ENCODE results near the gene ZNF587B. TPM values are rescaled to one million over a fixed set of nuclear protein-coding genes. Genes with fewer than 3 reads are reported as not detected.
"Not testable (repeated sequence)": the region's sequence is repeated elsewhere in the genome, so short reads cannot be mapped to it uniquely, and the experiment has no call there.

The ZNF587B gene
- total RNA-seq, 1 donor from 2014 or later: 24.5 TPM

GRCh38 chr19:57800696-57801095, 29.4 kb upstream of the ZNF587B start:
- TF ChIP-seq, protein P1, sequence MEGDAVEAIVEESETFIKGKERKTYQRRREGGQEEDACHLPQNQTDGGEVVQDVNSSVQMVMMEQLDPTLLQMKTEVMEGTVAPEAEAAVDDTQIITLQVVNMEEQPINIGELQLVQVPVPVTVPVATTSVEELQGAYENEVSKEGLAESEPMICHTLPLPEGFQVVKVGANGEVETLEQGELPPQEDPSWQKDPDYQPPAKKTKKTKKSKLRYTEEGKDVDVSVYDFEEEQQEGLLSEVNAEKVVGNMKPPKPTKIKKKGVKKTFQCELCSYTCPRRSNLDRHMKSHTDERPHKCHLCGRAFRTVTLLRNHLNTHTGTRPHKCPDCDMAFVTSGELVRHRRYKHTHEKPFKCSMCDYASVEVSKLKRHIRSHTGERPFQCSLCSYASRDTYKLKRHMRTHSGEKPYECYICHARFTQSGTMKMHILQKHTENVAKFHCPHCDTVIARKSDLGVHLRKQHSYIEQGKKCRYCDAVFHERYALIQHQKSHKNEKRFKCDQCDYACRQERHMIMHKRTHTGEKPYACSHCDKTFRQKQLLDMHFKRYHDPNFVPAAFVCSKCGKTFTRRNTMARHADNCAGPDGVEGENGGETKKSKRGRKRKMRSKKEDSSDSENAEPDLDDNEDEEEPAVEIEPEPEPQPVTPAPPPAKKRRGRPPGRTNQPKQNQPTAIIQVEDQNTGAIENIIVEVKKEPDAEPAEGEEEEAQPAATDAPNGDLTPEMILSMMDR (IDR thresholded peaks at IDR 0.05; ENCODE audit: unreplicated experiment): no peak
- Mint-ChIP-seq H3K36me3 (ENCODE audit: low read depth, unreplicated experiment) (peaks cover 11% of the 10 kb centered on the region), H3K9me3 (ENCODE audit: unreplicated experiment) (no peaks in the 10 kb centered on the region), H3K27ac (ENCODE audit: unreplicated experiment) (peak overlapping the region; percentile 95), H3K4me3 (ENCODE audit: unreplicated experiment) (peak overlapping the region; percentile 43), H3K27me3 (ENCODE audit: unreplicated experiment) (peaks cover 6% of the 10 kb centered on the region), H3K4me1 (ENCODE audit: unreplicated experiment) (peaks cover 58% of the 10 kb centered on the region)
- DNase-seq (ENCODE audit: low spot score): no peak

DNA sequence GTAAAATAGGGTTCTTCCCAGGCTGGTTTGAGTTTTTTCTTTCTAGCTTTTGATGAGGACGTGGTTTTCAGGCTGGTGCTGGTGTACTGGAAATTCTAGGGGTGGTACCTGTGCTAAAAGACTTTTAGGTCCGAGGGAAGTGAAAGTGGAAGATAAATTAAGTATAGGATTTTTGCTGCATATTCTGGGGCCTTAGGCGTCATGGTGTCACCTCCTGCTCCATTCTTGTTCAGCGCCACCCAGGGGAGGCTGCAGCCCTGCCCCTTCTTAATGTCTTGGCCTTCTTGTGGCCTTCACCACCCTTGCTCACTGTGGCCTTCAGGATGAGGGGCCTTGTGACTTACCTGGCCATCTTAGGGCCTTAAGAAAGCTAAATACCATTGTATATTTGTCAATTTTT, 27.8 kb upstream of the ZNF587B start:
- Mint-ChIP-seq H3K4me1 (ENCODE audit: unreplicated experiment) (peaks cover 64% of the 10 kb centered on the region), H3K36me3 (ENCODE audit: low read depth, unreplicated experiment) (peaks cover 16% of the 10 kb centered on the region), H3K9me3 (ENCODE audit: unreplicated experiment) (no peaks in the 10 kb centered on the region), H3K27ac (ENCODE audit: unreplicated experiment) (peak overlapping the region; percentile 95), H3K27me3 (ENCODE audit: unreplicated experiment) (peaks cover 6% of the 10 kb centered on the region), H3K4me3 (ENCODE audit: unreplicated experiment) (peak overlapping the region; percentile 65)
- TF ChIP-seq, protein P1 (IDR thresholded peaks at IDR 0.05; ENCODE audit: unreplicated experiment): no peak
- no peak for DNase-seq (ENCODE audit: low spot score)

GRCh38 chr19:57803265-57803593, 26.9 kb upstream of the ZNF587B start:
- Mint-ChIP-seq H3K36me3 (ENCODE audit: low read depth, unreplicated experiment) (peaks cover 21% of the 10 kb centered on the region), H3K9me3 (ENCODE audit: unreplicated experiment) (no peaks in the 10 kb centered on the region), H3K27ac (ENCODE audit: unreplicated experiment) (peak overlapping the region; percentile 98), H3K4me1 (ENCODE audit: unreplicated experiment) (peaks cover 62% of the 10 kb centered on the region), H3K4me3 (ENCODE audit: unreplicated experiment) (peak overlapping the region; percentile 87), H3K27me3 (ENCODE audit: unreplicated experiment) (peaks cover 6% of the 10 kb centered on the region)
- DNase-seq (ENCODE audit: low spot score): no peak
- TF ChIP-seq, protein P1 (IDR thresholded peaks at IDR 0.05; ENCODE audit: unreplicated experiment): no peak

DNA sequence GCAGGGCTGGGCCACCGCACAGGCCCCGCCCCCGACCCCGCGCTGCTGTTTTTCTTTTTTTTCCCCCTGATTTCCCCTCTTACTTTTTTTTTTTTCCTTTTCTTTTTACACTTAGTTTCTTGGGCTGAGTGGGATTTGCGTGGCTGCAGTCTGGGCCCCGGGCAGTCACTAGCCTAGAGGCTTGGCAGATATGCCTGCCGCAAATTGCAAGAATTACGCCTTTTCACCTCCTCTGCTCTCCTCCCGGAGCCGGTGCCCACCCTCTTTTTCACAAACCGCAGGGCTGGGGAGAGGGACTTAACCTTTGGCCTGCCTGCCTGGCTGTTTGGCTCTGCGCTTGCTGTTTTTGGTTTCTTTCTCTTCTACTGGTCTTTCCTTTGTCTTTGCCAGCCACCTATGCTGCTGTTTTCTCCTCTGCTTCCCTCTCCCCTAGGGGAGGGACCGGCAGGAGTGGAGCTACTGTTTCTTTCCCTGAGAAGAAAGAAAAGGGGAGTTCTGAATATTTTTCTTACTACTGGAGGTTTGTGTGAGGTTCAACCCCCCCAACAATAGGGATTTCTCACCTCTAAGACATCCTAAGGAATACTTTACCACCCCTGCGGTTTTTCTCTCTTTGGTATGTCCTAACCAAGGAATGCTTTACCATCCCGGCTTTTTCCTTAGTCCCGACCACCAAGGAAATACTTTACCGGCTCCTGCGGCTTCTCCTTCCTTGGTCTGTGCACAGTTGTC, 26.3 kb upstream of the ZNF587B start:
- Mint-ChIP-seq H3K4me3 (ENCODE audit: unreplicated experiment) (peak overlapping the region; percentile 87), H3K36me3 (ENCODE audit: low read depth, unreplicated experiment) (peaks cover 21% of the 10 kb centered on the region), H3K27ac (ENCODE audit: unreplicated experiment) (peak overlapping the region; percentile 98), H3K27me3 (ENCODE audit: unreplicated experiment) (peaks cover 6% of the 10 kb centered on the region), H3K4me1 (ENCODE audit: unreplicated experiment) (peaks cover 60% of the 10 kb centered on the region), H3K9me3 (ENCODE audit: unreplicated experiment) (no peaks in the 10 kb centered on the region)
- peak; percentile 53 for DNase-seq (ENCODE audit: low spot score)
- TF ChIP-seq, protein P1 (IDR thresholded peaks at IDR 0.05; ENCODE audit: unreplicated experiment): no peak

GRCh38 chr19:57807541-57807940, 22.6 kb upstream of the ZNF587B start:
- Mint-ChIP-seq H3K4me1 (ENCODE audit: unreplicated experiment) (peaks cover 43% of the 10 kb centered on the region), H3K27me3 (ENCODE audit: unreplicated experiment) (peaks cover 5% of the 10 kb centered on the region), H3K27ac (ENCODE audit: unreplicated experiment) (no peak overlapping the region), H3K36me3 (ENCODE audit: low read depth, unreplicated experiment) (peaks cover 19% of the 10 kb centered on the region), H3K4me3 (ENCODE audit: unreplicated experiment) (peak overlapping the region; percentile 5), H3K9me3 (ENCODE audit: unreplicated experiment) (no peaks in the 10 kb centered on the region)
- TF ChIP-seq, protein P1 (IDR thresholded peaks at IDR 0.05; ENCODE audit: unreplicated experiment): no peak
- DNase-seq (ENCODE audit: low spot score): no peak

DNA sequence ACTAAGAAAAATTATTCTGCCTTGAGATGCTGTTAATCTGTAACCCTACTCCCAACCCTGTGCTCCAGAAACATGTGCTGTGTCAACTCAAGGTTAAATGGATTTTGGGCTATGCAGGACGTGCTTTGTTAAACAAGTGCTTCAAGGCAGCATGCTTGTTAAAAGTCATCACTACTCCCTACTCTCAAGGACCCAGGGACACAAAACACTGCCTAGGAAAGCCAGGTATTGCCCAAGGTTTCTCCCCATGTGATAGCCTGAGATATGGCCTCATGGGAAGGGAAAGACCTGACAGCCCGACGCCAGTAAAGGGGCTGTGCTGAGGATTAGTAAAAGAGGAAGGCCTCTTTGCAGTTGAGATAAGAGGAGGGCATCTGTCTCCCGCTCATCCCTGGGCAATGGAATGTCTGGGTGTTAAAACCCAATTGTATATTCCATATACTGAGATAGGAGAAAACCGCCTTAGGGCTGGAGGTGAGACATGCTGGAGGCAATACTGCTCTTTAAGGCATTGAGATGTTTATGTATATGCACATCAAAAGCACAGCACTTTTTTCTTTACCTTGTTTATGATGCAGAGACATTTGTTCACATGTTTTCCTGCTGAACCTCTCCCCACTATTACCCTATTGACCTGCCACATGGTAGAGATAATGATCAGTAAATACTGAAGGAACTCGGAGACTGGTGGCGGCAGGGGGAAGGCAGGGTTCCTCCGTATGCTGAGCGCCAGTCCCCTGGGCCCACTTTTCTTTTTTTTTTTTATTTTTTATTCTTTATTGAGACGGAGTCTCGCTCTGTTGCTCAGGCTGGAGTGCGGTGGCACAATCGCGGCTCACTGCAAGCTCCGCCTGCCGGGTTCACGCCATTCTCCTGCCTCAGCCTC, 19.4 kb upstream of the ZNF587B start:
- H3K9me3 Mint-ChIP-seq (ENCODE audit: unreplicated experiment); H3K4me3 Mint-ChIP-seq (ENCODE audit: unreplicated experiment); H3K27me3 Mint-ChIP-seq (ENCODE audit: unreplicated experiment); DNase-seq (ENCODE audit: low spot score); H3K27ac Mint-ChIP-seq (ENCODE audit: unreplicated experiment): not testable (repeated sequence)
- H3K36me3 Mint-ChIP-seq (ENCODE audit: low read depth, unreplicated experiment): peaks cover 26% of the 10 kb centered on the region
- H3K4me1 Mint-ChIP-seq (ENCODE audit: unreplicated experiment): peaks cover 31% of the 10 kb centered on the region

All from endothelial cell (in vitro differentiated cells).